GM18517 (cell line): ENCODE data around the gene PRKAG1.

Experiments used
- ATAC-seq: cut with Tn5 transposase; IDR thresholded peaks from one replicate; pipeline ENCODE4 v1.9.1; 2021; ENCODE audit warnings: mild to moderate bottlenecking, moderate library complexity; ENCODE audit not compliant: unreplicated experiment

PRKAG1 gene

GRCh38 chr12:49050507-49051372 lies 32.2 kb upstream of the PRKAG1 start:
- no peak for ATAC-seq

- no peak for ATAC-seq
Observed at GRCh38 chr12:49049566-49050224, 31.1 kb upstream of the PRKAG1 start.

DNA sequence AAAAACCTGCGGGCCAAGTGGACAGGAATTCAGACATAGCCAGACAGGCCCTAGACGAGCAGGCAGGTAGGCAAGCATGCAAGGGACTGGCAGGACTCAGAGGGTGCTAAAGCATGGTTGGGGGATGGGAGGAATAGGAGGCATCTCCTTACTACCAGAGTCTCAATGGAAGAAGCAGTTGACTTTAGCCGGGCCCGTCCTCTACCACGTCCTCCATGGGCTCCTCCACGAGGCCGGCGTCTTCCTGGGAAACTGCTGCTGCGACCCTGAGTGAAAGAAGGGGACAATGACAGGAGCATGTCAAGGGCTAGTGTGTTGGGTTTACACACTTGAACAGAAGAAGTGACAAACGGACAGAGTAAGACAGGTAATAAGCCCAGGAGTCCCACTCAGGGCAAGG lies 30.4 kb upstream of the PRKAG1 start:
- no peak for ATAC-seq

- no peak for ATAC-seq
Observed at GRCh38 chr12:49046129-49046895, 27.7 kb upstream of the PRKAG1 start.

- no peak for ATAC-seq
Observed at GRCh38 chr12:49044660-49045059, 26.1 kb upstream of the PRKAG1 start.

DNA sequence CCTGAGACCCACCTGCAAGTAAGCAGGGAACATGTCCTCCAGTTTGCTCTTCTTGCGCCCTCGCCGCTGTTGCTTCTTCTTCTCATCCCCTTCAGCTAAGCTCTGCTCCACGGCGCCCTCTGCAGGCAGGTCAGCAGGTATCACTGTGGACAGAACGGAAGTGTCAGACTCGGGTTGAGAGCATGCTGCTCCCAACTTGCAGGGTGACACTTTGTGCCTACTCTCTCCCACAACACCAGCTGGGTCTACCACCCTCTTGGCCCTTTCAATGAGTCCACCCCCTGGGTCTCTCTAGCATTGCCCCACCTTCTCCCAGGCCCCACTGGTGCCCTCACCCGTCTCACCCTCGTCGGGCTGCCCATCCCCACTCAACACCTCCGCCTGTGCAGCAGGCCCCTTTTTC lies 25.3 kb upstream of the PRKAG1 start:
- no peak for ATAC-seq

DNA sequence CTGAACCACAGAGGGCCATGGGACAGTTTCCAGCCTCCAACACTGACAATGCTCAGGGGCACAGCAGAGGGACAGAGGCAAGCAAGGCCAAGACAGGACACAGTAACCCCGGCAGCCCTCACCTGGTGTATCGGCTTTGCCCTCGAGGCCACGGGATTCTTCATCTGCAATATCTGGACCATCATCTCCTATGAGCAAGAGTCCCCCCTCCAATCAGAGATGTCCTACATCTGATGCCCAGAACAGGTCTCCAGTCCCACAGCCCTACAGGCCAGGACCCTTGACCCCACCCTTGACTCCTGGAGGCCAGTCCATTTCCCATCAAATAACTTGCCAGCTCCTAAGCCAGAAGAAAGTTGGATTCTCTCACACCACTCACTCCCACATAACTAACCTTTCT lies 24.7 kb upstream of the PRKAG1 start:
- ATAC-seq: no peak

GRCh38 chr12:49041881-49042484 lies 23.4 kb upstream of the PRKAG1 start:
- no peak for ATAC-seq

- ATAC-seq: no peak
Observed at GRCh38 chr12:49041036-49041880, 22.7 kb upstream of the PRKAG1 start.

GRCh38 chr12:49040364-49040855 lies 21.8 kb upstream of the PRKAG1 start:
- no peak for ATAC-seq

- no peak for ATAC-seq
Observed at GRCh38 chr12:49039421-49040363, 21.1 kb upstream of the PRKAG1 start.

- ATAC-seq: no peak
Observed at GRCh38 chr12:49038291-49038955, 19.8 kb upstream of the PRKAG1 start.

DNA sequence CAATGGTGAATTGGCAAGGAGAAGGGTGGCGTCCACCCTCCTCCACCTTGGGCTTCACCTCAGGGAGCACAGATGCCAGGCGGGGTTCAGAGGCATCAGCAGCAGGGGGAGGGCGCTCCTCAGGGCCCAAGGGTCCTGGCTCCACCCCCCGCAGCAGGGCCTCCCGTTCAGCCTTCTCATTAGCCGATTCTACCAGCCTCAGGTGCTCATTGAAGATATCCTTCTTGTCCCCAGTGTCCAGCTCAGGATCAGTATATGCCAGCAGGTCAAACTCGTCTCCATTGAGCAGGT lies 19.3 kb upstream of the PRKAG1 start:
- ATAC-seq: no peak

- ATAC-seq: no peak
Observed at GRCh38 chr12:49037111-49037946, 18.8 kb upstream of the PRKAG1 start.

DNA sequence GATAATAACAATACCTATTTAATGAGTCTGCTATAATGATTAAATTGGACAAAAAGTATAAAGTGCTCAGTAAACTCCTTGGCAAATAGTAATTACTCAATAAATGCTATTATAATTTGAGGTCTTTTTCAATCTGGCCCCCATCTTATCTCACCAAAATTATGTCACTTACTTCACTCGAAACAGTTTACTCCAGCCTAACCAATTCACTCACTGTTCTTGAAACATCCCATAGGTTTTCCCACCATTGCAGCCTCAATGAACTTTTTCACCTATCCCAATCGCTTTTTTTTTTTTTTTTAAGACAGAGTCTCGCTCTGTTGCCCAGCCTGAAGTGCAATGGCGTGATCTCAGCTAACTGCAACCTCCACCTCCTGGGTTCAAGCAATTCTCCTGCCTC lies 17.5 kb upstream of the PRKAG1 start:
- no peak for ATAC-seq

DNA sequence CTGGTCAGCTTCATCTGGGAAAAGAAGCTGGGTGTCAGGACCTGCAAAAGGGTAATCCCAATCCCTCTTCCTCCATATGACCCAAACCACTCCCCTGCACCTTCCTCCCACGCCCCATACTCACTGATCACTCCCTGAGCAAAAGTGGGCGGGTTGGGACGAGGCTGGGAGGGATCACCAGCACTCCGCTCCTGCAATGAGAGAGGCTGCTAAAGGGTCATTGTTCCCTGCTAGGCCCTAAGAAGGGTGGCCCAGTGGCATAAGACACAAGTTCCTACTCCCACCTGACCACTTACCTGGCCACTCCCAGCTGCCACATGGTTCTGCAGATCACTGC lies 15.7 kb upstream of the PRKAG1 start:
- no peak for ATAC-seq

- ATAC-seq: no peak
Observed at GRCh38 chr12:49033611-49034285, 15.2 kb upstream of the PRKAG1 start.
